ENCODE measurements around the gene MCRIP1. TPM values are rescaled to one million over a fixed set of nuclear protein-coding genes. Genes with fewer than 3 reads are reported as not detected.

MCRIP1 gene
- total RNA-seq, 3 donors from 2014 or later (not counting 1 experiment from before 2014, with no cell fraction given): 81.1 to 95.5 (median 84.2) TPM

DNA sequence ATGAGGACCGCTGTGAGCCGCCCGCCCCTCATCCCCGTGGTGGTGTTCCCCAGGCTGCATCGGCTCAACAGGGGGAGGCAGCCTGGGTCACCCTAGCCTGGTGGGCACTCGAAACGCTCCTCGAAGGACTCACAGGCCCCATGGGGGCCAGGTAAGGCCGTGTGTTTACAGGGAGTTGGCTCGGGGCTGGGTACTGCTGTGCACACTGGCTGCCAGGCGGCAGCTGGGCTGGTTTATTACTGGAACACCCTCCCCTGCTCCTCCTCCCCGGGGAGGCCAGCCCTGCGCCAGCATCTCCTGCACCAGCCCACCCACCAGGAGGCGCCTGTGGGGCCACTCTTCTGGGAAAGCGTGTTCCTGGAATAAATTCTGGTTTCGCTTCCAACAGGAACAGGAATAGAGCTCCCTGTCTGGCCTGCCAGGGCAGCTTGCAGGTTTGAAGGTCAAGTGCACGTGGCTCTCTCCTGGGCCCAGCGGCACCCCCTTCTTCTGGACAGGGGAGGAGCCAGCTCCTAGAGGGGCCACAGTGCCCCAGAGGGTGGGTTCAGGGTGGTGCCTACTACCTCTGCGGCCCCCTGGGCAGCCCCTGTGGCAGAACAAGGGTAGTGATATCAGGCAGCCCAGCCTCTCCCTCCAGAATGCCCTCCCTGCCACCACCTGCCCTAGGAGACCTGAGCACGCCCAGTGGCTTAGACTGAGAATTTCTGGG lies 11.3 kb downstream of the MCRIP1 start:
- H3K4me3 ChIP-seq (ENCODE audit: low read length): no peak overlapping the region
- H3K9me3 ChIP-seq (ENCODE audit: control insufficient read depth, insufficient read depth, low read length): no peaks in the 10 kb centered on the region
- no peak overlapping the region for H3K27ac ChIP-seq (ENCODE audit: low read length)
- intact Hi-C loops (cut with micrococcal nuclease): no loop called here
- Mint-ChIP-seq H3K27me3 (ENCODE audit: low read depth in 2 of 2) (peaks cover 0 to 7% of the 10 kb centered on the region in 2 donors), H3K27ac (no peak overlapping the region), H3K4me3 (no peak overlapping the region), H3K36me3 (no peaks in the 10 kb centered on the region), H3K4me1 (peaks cover 0 to 7% of the 10 kb centered on the region in 2 donors), H3K9me3 (no peaks in the 10 kb centered on the region)
- peaks cover 3% of the 10 kb centered on the region for H3K4me1 ChIP-seq (ENCODE audit: control insufficient read depth, insufficient read depth, low read length)
- no peak for DNase-seq
- no peak for ATAC-seq
- WGBS (ENCODE audit: insufficient coverage): 82% methylated on average over 20 of the region's 20 CpGs
- TF ChIP-seq, protein P1, sequence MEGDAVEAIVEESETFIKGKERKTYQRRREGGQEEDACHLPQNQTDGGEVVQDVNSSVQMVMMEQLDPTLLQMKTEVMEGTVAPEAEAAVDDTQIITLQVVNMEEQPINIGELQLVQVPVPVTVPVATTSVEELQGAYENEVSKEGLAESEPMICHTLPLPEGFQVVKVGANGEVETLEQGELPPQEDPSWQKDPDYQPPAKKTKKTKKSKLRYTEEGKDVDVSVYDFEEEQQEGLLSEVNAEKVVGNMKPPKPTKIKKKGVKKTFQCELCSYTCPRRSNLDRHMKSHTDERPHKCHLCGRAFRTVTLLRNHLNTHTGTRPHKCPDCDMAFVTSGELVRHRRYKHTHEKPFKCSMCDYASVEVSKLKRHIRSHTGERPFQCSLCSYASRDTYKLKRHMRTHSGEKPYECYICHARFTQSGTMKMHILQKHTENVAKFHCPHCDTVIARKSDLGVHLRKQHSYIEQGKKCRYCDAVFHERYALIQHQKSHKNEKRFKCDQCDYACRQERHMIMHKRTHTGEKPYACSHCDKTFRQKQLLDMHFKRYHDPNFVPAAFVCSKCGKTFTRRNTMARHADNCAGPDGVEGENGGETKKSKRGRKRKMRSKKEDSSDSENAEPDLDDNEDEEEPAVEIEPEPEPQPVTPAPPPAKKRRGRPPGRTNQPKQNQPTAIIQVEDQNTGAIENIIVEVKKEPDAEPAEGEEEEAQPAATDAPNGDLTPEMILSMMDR (IDR thresholded peaks at IDR 0.05): no peak
- peaks cover 7% of the 10 kb centered on the region for H3K36me3 ChIP-seq (ENCODE audit: control insufficient read depth, insufficient read depth, low read length)
- no peaks in the 10 kb centered on the region for H3K27me3 ChIP-seq (ENCODE audit: control insufficient read depth, insufficient read depth, low read length)

GRCh38 chr17:81821147-81821546 lies 11.9 kb downstream of the MCRIP1 start:
- intact Hi-C loops (cut with micrococcal nuclease): no loop called here
- no peak overlapping the region for H3K4me3 Mint-ChIP-seq
- peaks cover 0 to 5% of the 10 kb centered on the region in 2 donors for H3K4me1 Mint-ChIP-seq
- no peak overlapping the region for H3K27ac Mint-ChIP-seq
- H3K9me3 ChIP-seq (ENCODE audit: control insufficient read depth, insufficient read depth, low read length): no peaks in the 10 kb centered on the region
- ATAC-seq (no peak), DNase-seq (no peak)
- TF ChIP-seq, protein P1 (IDR thresholded peaks at IDR 0.05): no peak
- H3K27me3 Mint-ChIP-seq (ENCODE audit: low read depth in 2 of 2): peaks cover 1 to 7% of the 10 kb centered on the region in 2 donors
- peaks cover 3% of the 10 kb centered on the region for H3K4me1 ChIP-seq (ENCODE audit: control insufficient read depth, insufficient read depth, low read length)
- H3K36me3 Mint-ChIP-seq: no peaks in the 10 kb centered on the region
- H3K27ac ChIP-seq (ENCODE audit: low read length): no peak overlapping the region
- H3K9me3 Mint-ChIP-seq: no peaks in the 10 kb centered on the region
- H3K4me3 ChIP-seq (ENCODE audit: low read length): no peak overlapping the region
- H3K36me3 ChIP-seq (ENCODE audit: control insufficient read depth, insufficient read depth, low read length): peaks cover 7% of the 10 kb centered on the region
- H3K27me3 ChIP-seq (ENCODE audit: control insufficient read depth, insufficient read depth, low read length): no peaks in the 10 kb centered on the region
- 88% methylated on average over 8 of the region's 8 CpGs for WGBS (ENCODE audit: insufficient coverage)

DNA sequence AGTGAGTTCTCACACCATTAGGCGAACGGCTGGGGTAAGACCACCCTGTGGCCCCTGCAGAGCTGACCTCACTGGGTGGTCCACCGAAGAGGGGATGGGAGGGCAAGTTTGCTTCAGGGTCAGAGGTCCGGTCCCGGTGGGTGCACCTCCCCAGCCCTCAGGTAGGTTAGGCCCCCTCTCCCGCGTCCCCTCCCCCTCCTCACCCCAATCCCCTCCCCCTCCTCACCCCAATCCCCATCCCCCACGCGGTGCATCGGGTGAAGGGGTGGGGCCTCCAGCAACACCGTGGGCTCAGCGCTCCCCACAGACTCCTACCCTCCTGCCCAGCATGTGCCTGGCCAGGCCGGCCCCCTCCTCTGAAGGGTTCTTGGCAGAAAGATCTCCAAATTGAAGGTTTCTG lies 13.4 kb downstream of the MCRIP1 start:
- Mint-ChIP-seq H3K4me1 (no peaks in the 10 kb centered on the region), H3K27ac (no peak overlapping the region)
- intact Hi-C loops (cut with micrococcal nuclease): no loop called here

More for the DNA sequence above, 13.4 kb downstream of the MCRIP1 start:
- Histone ChIP-seq H3K4me3 (ENCODE audit: low read length) (no peak overlapping the region), H3K36me3 (ENCODE audit: control insufficient read depth, insufficient read depth, low read length) (peaks cover 7% of the 10 kb centered on the region), H3K4me1 (ENCODE audit: control insufficient read depth, insufficient read depth, low read length) (peaks cover 3% of the 10 kb centered on the region), H3K27me3 (ENCODE audit: control insufficient read depth, insufficient read depth, low read length) (no peaks in the 10 kb centered on the region), H3K27ac (ENCODE audit: low read length) (no peak overlapping the region), H3K9me3 (ENCODE audit: control insufficient read depth, insufficient read depth, low read length) (no peaks in the 10 kb centered on the region)
- WGBS (ENCODE audit: insufficient coverage): 38% methylated on average over 9 of the region's 13 CpGs
- Mint-ChIP-seq H3K4me3 (no peak overlapping the region), H3K27me3 (ENCODE audit: low read depth in 2 of 2) (peaks cover 3 to 7% of the 10 kb centered on the region in 2 donors), H3K9me3 (no peaks in the 10 kb centered on the region), H3K36me3 (no peaks in the 10 kb centered on the region)
- no peak for DNase-seq
- TF ChIP-seq, protein P1 (IDR thresholded peaks at IDR 0.05): no peak
- no peak for ATAC-seq

All from natural killer cell (primary cell).